ENCODE data around the gene CCIN. TPM values are rescaled to one million over a fixed set of nuclear protein-coding genes. Genes with fewer than 3 reads are reported as not detected.

Gene CCIN
- total and polyA plus RNA-seq, 2 of the 13 experiments (the other 11 are each of a cell fraction or from before 2014, with no cell fraction given): not detected

- TF ChIP-seq SRSF1 (optimal IDR thresholded peaks at IDR 0.05; ENCODE audit: low read depth, low read length) (no peak), IKZF4 (CRISPR knock-in tag; IDR thresholded peaks at IDR 0.05; ENCODE audit: borderline replicate concordance, low read depth, not compliant biosample characterization) (no peak), MBNL3 (CRISPR knock-in tag; conservative IDR thresholded peaks at IDR 0.05) (no peak), XRCC5 (optimal IDR thresholded peaks at IDR 0.05; ENCODE audit: low read length) (peak; percentile 69), CREB1 (IDR thresholded peaks at IDR 0.05) (no peak), CREB1 (CRISPR knock-in tag; IDR thresholded peaks at IDR 0.05) (no peak), ARID2 (CRISPR knock-in tag; IDR thresholded peaks at IDR 0.05; ENCODE audit: borderline replicate concordance) (no peak), MLLT10 (CRISPR knock-in tag; IDR thresholded peaks at IDR 0.05) (no peak), SIN3B (IDR thresholded peaks at IDR 0.05; ENCODE audit: low read length) (no peak), ZKSCAN5 (CRISPR knock-in tag; IDR thresholded peaks at IDR 0.05) (no peak), MAZ (IDR thresholded peaks at IDR 0.05; ENCODE audit: borderline replicate concordance, low read depth, low read length) (no peak), MAZ (CRISPR knock-in tag; IDR thresholded peaks at IDR 0.05; ENCODE audit: low read depth) (0 out of 2 replicates have a peak, but pooled peaks have one; percentile 39), ZNF670 (CRISPR knock-in tag; IDR thresholded peaks at IDR 0.05; ENCODE audit: borderline replicate concordance) (no peak), BHLHE40 (IDR thresholded peaks at IDR 0.05; ENCODE audit: low read length) (no peak), PHF8 (CRISPR knock-in tag; IDR thresholded peaks at IDR 0.05) (no peak), TOE1 (CRISPR knock-in tag; IDR thresholded peaks at IDR 0.05) (no peak), ZNF639 (CRISPR knock-in tag; conservative IDR thresholded peaks at IDR 0.05) (no peak), SALL1 (CRISPR knock-in tag; IDR thresholded peaks at IDR 0.05) (0 out of 2 replicates have a peak, but pooled peaks have one; percentile 26), SRSF4 (IDR thresholded peaks at IDR 0.05; ENCODE audit: low read depth, low read length, poor library complexity, severe bottlenecking) (no peak), RELA (CRISPR knock-in tag; IDR thresholded peaks at IDR 0.05) (no peak), ZFYVE20 (CRISPR knock-in tag; IDR thresholded peaks at IDR 0.05; ENCODE audit: borderline replicate concordance, low read depth) (no peak), CEBPB (IDR thresholded peaks at IDR 0.05; ENCODE audit: borderline replicate concordance, low read depth, low read length) (no peak), MLXIP (CRISPR knock-in tag; IDR thresholded peaks at IDR 0.05; ENCODE audit: borderline replicate concordance) (no peak)
- TF ChIP-seq, protein P1, sequence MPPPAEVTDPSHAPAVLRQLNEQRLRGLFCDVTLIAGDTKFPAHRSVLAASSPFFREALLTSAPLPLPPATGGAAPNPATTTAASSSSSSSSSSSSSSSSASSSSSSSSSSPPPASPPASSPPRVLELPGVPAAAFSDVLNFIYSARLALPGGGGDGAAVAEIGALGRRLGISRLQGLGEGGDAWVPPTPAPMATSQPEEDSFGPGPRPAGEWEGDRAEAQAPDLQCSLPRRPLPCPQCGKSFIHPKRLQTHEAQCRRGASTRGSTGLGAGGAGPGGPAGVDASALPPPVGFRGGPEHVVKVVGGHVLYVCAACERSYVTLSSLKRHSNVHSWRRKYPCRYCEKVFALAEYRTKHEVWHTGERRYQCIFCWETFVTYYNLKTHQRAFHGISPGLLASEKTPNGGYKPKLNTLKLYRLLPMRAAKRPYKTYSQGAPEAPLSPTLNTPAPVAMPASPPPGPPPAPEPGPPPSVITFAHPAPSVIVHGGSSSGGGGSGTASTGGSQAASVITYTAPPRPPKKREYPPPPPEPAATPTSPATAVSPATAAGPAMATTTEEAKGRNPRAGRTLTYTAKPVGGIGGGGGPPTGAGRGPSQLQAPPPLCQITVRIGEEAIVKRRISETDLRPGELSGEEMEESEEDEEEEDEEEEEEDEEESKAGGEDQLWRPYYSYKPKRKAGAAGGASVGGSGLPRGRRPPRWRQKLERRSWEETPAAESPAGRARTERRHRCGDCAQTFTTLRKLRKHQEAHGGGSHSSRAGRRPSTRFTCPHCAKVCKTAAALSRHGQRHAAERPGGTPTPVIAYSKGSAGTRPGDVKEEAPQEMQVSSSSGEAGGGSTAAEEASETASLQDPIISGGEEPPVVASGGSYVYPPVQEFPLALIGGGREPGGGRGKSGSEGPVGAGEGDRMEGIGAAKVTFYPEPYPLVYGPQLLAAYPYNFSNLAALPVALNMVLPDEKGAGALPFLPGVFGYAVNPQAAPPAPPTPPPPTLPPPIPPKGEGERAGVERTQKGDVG (CRISPR knock-in tag; IDR thresholded peaks at IDR 0.05; ENCODE audit: borderline replicate concordance): no peak
Measured at GRCh38 chr9:36166168-36166927, 2.8 kb upstream of the CCIN start (continued).

All from HepG2 (cell line).